GM18907 (cell line): ENCODE data around the gene SLC29A2.
"Not testable (repeated sequence)": the region's sequence is repeated elsewhere in the genome, so short reads cannot be mapped to it uniquely, and the experiment has no call there.

Experiments
- ATAC-seq: cut with Tn5 transposase; IDR thresholded peaks from one replicate; pipeline ENCODE4 v1.9.1; 2021; ENCODE audit warnings: mild to moderate bottlenecking, moderate library complexity; ENCODE audit not compliant: unreplicated experiment

SLC29A2 gene

GRCh38 chr11:66386171-66387069 is 14.9 kb upstream of the SLC29A2 start:
- no peak for ATAC-seq

GRCh38 chr11:66384316-66384715 is 12.8 kb upstream of the SLC29A2 start:
- not testable (repeated sequence) for ATAC-seq

GRCh38 chr11:66380264-66380663 is 8.7 kb upstream of the SLC29A2 start:
- not testable (repeated sequence) for ATAC-seq

- ATAC-seq = not testable (repeated sequence)
Observed at GRCh38 chr11:66373690-66374287, 2.2 kb upstream of the SLC29A2 start.

GRCh38 chr11:66373265-66373664 is 1.7 kb upstream of the SLC29A2 start:
- no peak for ATAC-seq

GRCh38 chr11:66369073-66369894 is 2.3 kb downstream of the SLC29A2 start:
- ATAC-seq = no peak

GRCh38 chr11:66368484-66368883 is 3.1 kb downstream of the SLC29A2 start:
- no peak for ATAC-seq

- no peak for ATAC-seq
Observed at GRCh38 chr11:66367561-66368312, 3.8 kb downstream of the SLC29A2 start.

GRCh38 chr11:66366844-66367477 is 4.6 kb downstream of the SLC29A2 start:
- ATAC-seq = no peak

- no peak for ATAC-seq
Observed at GRCh38 chr11:66365711-66366619, 5.6 kb downstream of the SLC29A2 start.

GRCh38 chr11:66365166-66365565 is 6.4 kb downstream of the SLC29A2 start:
- no peak for ATAC-seq

GRCh38 chr11:66363805-66364535 is 7.6 kb downstream of the SLC29A2 start:
- ATAC-seq = no peak

GRCh38 chr11:66363187-66363601 is 8.4 kb downstream of the SLC29A2 start:
- ATAC-seq = no peak

GRCh38 chr11:66362481-66363147 is 8.9 kb downstream of the SLC29A2 start:
- ATAC-seq = no peak

- ATAC-seq = no peak
Observed at GRCh38 chr11:66361502-66361941, 10.0 kb downstream of the SLC29A2 start.

- ATAC-seq = no peak
Observed at GRCh38 chr11:66360406-66361073, 11.0 kb downstream of the SLC29A2 start.

GRCh38 chr11:66359662-66360087 is 11.9 kb downstream of the SLC29A2 start:
- no peak for ATAC-seq
